Embryonic facial prominence (tissue), 1 donor: Measurements from ENCODE around the gene SYNDIG1.

ENCODE experiments used
- DNase-seq: peaks from one replicate; pipeline ENCODE4 v3.0.0-alpha.2; 2016; ENCODE audit errors: extremely low spot score

The SYNDIG1 gene

GRCh38 chr20:24446811-24447210, 22.6 kb upstream of the SYNDIG1 start:
- no peak for DNase-seq

DNA sequence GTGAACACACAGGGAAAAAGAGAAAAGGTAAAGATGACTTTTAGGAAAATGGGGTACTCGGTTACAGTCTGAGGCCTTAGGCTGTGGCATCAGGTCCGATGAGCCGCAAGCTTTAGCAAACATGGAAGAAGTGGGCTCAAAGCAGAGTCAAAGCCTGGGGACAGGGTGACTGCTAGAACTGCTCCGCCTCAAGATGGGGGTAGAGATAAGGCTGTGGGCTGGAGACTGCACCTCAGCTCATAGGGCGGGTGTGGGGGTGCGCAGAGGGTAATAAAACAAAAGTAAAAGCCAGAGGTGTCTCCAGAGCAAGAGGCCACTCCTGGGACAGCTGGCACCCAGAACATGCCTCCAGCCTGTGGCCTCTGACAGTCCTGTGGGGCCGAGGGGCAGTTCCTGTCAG, 21.3 kb upstream of the SYNDIG1 start:
- DNase-seq: no peak

DNA sequence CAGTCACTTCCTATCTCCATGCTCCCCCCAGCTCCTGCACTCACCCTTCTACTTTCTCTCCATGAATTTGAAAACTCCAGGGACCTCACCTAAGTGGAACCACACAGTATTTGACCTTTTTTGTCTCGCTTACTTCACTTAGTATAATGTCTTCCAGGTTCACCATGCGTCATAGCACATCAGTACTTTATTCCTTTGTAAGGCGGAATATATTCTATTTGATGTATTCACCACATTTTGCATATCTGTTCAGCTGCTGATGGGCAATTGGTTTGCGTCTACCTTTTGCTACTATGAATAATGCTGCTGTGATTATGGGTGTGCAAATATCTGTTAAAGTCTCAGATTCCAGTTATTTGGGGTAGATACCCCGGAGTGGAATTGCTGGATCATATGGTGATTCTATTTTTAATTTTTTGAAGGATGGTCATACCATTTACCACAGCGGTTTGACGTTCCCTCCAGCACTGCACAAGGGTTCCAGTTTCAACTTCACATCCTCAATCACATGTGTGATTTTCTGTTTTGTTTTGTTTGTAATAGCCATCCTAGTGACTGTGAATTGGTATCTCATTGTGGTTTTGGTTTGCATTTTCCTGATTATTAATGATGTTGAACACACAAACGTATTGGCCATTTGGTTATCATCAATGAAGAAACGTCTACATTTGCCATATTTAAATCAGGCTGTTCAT, 20.3 kb upstream of the SYNDIG1 start:
- no peak for DNase-seq

DNA sequence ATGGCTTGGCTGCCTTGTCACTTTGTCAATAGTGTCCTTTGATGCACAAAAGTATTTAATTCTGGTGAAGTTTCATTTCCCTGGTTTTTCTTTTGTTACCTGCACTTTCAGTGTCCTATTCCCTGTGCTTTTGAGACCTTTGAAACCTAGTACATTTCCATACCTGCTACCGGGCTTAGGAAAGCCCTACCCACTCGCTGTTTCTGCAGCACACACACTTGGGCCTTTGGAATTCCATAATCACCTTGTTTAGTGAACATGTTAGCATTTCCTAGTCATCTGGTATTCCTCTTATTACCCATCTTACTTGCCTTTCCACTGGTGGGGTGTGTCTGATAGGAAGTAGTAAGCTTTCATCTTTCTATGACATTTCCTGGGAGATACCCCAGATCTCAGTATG, 19.3 kb upstream of the SYNDIG1 start:
- DNase-seq: no peak

- no peak for DNase-seq
Observed at GRCh38 chr20:24450624-24451376, 18.6 kb upstream of the SYNDIG1 start.

DNA sequence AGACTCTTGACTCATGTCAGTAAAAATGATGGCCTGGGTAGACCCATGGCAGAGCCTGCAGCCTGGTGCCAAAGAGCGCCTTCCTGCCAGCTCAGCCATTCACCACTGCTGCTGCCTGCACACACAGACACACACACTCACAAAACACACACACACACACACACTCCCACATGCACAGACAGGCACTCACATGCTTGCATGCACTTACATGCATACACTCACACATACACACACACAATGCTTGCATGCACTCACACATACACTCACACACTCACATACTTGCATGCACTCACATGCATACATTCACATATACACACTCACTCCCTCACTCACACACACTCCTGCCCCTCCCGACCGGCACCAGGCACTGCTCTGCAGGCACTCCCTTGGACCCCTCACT, 18.0 kb upstream of the SYNDIG1 start:
- no peak for DNase-seq

DNA sequence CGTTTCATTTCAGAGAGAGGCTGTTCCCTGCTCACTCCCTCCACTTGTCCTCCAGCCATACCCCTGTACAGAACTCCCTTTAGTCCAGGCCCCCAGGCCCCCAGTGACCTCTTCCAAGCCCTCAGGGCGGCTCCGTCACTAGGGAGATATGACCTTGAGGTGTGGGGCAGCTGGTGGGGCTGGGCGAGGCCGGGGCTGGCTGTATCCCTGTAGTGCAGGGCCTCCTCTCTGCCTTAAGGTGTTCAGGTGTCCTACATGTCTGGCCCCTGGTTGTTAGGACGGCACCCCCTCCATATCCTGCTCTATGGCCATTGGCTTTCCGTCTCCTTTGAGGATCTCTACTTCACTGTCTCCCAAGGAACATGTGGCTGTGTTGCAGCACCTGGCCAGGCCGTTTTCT, 17.4 kb upstream of the SYNDIG1 start:
- no peak for DNase-seq

GRCh38 chr20:24452498-24453127, 16.8 kb upstream of the SYNDIG1 start:
- DNase-seq: no peak

DNA sequence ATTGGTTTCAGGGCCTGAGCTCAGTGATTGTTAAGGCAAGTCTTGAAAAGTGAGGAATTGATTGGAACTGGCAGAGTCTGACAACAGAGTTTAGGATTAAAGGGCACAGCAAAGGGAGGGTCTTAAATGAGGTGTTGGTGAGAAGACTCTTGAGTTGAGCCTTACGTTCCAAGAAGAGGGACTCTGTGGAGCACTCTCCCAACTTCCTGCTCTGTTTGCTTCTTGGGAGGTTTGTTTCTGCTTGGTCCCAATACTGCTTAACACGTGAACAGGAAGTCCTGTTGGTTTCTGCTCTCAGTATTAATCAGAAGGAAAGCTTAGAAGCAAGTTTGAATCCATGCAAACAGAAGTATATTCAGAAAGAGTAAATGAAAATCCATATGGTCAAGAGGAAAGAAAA, 15.6 kb upstream of the SYNDIG1 start:
- no peak for DNase-seq

DNA sequence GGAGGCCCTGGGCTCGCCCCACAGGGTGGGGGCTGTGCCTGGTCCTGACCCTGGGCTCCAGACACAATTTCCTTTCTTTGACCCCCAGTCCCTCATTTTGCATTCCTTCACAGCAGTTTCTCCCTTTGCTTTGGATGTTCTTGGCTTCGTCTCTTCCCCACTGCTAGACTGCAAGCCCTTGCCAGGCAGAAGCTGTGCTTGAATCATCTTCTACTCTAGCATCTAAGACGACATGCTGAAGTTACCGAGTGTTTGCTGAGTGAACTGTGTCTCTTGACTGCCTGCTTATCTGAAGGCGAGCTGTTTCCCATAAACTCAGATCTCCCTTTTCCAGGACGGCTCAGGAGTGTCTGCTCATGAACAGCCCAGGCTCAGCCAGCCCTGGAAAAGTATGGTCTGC, 14.3 kb upstream of the SYNDIG1 start:
- DNase-seq: no peak

DNA sequence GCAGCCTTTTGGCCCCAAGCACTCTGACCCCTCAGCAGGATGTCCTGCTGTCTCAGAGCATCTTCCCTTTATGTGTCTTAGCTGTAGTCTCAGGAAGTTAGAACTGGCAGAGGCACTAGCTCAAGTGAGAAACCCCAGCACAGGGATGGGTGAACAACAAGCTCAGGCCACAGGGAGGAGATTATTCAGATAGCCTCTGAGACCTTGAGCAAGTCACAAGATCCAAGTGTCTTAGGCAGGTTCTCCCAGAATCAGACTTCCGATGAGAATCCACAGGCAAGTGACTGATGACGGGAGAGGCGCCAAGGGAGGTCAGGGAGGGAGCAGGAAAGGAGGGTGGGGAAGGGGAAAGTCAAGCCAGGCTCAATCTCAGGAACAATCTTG, 13.0 kb upstream of the SYNDIG1 start:
- DNase-seq: no peak

DNA sequence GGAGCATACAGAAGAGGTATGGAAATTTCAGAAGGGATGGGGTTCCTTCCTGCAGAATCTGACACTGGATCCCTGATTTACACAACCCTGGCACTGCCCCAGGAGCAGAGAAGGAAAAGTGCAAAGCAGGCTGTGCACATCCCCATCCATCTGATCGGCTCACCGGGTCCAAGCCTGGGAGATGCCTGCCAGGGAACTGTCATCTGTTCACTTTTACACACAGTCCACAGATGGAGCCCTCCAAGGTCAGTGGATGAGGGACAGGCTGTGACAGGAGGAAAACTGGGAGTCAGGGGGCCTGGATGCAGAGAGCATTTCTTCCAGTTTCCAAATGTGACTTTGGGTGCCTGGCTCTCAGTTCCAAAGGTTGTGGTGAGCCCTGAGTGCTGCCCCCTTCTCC, 11.0 kb upstream of the SYNDIG1 start:
- DNase-seq: no peak

GRCh38 chr20:24459733-24460132, 9.7 kb upstream of the SYNDIG1 start:
- DNase-seq: no peak

- DNase-seq: no peak
Observed at GRCh38 chr20:24460712-24461111, 8.7 kb upstream of the SYNDIG1 start.

DNA sequence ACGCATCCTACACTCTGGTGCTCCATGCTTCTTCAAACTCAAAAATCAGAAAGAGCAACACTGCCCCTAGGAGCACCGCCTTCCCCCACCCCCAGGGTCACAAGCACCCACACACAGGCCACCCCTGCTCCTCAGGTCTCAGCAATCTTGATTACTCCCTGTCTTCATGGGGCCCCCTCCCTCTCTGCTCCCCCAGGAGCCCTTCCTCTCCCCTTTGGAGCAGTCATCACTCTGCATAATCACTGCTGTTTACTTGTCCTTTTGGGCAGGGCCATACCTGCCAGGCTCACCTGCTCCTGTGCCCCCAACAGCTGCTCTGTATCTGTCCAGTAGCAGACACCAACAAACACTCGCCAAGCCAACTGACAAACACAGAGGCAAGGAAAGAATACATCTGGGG, 7.6 kb upstream of the SYNDIG1 start:
- no peak for DNase-seq

- no peak for DNase-seq
Observed at GRCh38 chr20:24462460-24463010, 6.9 kb upstream of the SYNDIG1 start.

DNA sequence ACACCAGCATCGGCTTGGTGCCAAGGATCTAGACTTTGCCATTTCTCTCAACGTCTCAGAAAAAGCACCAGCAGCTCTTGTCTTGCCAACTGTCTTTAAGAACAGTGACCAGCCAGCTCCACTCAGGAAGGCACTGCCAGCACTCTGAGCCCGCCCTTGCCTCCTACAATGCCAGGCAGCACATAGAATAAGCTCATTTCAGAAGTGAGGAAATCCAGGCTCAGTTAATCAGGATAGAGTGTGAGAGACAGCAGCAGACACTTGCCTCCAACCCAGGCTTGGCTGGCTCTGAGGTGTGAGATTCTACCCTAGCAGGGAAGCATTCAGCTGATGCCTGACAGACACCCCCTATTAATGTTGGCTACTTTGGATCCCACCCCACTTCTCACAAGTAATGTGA, 4.3 kb upstream of the SYNDIG1 start:
- no peak for DNase-seq

DNA sequence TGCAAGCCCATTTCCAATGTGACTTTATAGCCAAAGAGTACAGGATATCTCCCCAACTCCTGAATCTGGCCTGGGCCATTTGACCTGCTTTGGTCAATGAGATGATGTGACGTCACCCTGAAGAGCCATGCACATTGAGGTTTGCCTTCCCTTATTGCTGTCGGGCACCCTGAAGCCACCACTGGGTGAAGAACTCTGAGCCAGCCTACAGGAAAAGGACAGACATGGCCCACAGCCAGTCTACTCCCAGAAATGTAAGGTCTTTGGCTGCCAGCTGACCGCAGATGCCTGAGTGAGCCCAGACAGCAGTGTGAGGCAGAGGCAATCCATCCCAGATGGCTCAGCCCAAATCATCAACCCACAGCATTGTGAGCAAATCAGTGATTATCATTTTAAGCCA, 3.7 kb upstream of the SYNDIG1 start:
- DNase-seq: no peak

DNA sequence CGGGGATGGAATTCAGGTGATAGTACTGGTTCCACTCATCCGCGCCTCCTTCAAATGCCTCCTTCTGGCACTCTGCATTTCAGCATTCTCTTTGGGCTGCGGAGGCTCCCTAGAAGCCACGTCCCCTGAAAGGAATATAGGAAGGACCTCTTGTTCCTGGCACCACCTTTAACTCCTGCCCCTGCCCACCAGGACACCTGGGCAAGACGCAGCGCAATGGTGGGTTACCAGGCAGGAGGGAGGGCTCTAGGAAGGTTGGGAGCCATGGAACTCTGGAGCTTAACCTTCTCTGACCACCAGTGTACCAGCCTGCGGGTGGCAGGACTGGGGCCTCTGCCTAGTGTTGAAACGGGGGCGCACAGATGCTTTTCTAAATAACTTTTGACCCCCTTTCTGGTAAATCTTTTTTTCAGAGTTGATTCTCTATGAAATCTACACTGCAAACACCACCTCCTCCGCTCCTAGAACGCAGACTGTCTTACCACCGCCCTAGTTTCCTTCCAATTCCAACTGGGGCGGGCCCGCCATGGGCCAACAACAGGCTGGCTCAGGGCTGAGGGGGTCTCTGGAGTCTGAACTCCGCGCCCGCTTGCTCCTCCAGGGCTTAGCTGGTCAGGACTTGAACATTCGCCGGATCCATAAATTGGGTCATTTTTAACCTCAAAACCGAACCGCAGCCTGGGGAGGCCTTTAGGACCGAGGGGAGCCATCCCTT, 871 bp upstream of the SYNDIG1 start:
- no peak for DNase-seq

DNA sequence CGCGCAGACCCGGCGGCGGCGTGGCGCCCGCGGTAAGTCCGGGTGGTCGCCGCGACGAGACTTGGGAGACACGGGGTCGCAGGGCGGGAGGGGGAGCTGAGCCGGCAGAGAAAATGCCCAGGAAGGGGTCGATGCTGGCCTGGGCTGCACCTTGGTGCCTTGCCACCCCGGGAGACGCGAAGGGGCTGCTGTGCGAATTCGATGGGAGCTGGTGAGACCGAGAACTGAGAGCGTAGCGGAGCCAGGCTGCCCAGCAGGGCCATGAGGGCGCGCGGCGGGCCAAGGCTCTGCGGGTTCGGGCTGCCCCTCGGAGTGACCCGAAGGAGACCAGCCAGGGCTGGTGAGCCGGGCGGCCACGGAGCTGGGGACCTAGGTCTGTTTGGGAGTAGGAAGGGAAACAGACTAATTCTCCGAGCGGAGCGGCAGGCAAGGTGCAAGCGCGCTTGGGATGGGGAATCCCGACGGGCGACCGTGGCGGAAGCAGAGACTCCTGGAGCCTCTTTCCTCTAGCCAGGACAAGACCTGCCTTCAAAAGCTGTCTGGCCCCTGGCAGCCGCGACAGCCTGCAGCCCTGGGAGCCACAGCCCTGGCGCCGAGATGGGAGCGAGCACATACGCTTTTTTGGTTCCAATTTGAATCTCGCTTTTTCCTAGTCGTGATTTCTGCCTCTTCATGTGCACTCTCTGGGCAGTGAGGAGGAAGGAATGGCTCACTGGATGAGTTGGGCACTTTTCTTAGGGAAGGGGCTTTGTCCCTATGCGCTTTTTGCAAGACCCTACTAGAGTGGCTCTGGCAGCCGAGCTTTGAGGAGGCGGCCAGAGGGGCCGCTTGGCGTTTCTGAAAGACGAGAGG, 691 bp downstream of the SYNDIG1 start:
- DNase-seq: no peak
